SK-N-SH (cell line): ENCODE data around the gene TRAPPC2B. TPM values are rescaled to one million over a fixed set of nuclear protein-coding genes. Genes with fewer than 3 reads are reported as not detected.

ENCODE experiments used
- CTCF ChIA-PET: fragments of 300-600, 350-600 bp; formaldehyde crosslinking; extraction: SDS; loops from one replicate; lab custom pipeline; 2021; lab: Yijun Ruan, JAX
- POLR2A ChIA-PET: fragments of 350-600 bp; sonication (Branson Sonifier 250); formaldehyde crosslinking; extraction: SDS; loops from one replicate; lab custom pipeline; 2020; ENCODE audit warnings: antibody characterized with exemption, inconsistent platforms; lab: Yijun Ruan, JAX
- DNase-seq: peaks from one replicate; pipeline ENCODE4 v3.0.0; 2012
- H2AFZ ChIP-seq: fragments of 200-600 bp; sonication (generic); 2 replicates; pipeline ENCODE4 v1.8.1; 2016; ENCODE audit warnings: antibody characterized with exemption, mild to moderate bottlenecking, low read depth
- H3F3A ChIP-seq: fragments of 200-600 bp; sonication (generic); replicated peaks from 2 replicates; pipeline ENCODE3; 2016; ENCODE audit warnings: antibody characterized with exemption, mild to moderate bottlenecking; ENCODE audit not compliant: insufficient read depth
- H3K27ac ChIP-seq, 2 experiments: fragments of 200-500 bp in 1 of 2; fragments of 200-600 bp in 1 of 2; sonication (Bioruptor generic) in 1 of 2; sonication (generic), shearing (Covaris generic) in 1 of 2; 2 replicates each; pipeline versions ENCODE4 v1.5.1 to v1.6.1; 2014 to 2016; ENCODE audit warnings: low read depth in 2 of 2, inconsistent platforms in 1 of 2, low read length in 1 of 2, mild to moderate bottlenecking in 1 of 2, mixed read lengths in 1 of 2
- H3K27me3 ChIP-seq: fragments of 200-600 bp; sonication (generic), shearing (Covaris generic); 2 replicates; pipeline ENCODE4 v1.6.1; 2016; ENCODE audit warnings: mixed run types; ENCODE audit not compliant: insufficient read depth
- H3K36me3 ChIP-seq, 2 experiments: fragments of 200-500 bp in 1 of 2; fragments of 200-600 bp in 1 of 2; sonication (Bioruptor generic) in 1 of 2; sonication (generic) in 1 of 2; replicated peaks in 1 of 2; 2 replicates each; pipeline versions ENCODE3 to v1.5.1; 2014 to 2016; ENCODE audit warnings: low read length in 1 of 2, mild to moderate bottlenecking in 1 of 2; ENCODE audit not compliant: insufficient read depth in 2 of 2, control insufficient read depth in 1 of 2
- H3K4me1 ChIP-seq, 2 experiments: fragments of 200-500 bp in 1 of 2; fragments of 200-600 bp in 1 of 2; sonication (Bioruptor generic) in 1 of 2; sonication (generic), shearing (Covaris generic) in 1 of 2; 2 replicates each; pipeline versions ENCODE4 v1.5.1 to v1.6.1; 2014 to 2016; ENCODE audit warnings: low read depth in 1 of 2, low read length in 1 of 2, mixed run types in 1 of 2; ENCODE audit not compliant: insufficient read depth in 2 of 2, control insufficient read depth in 1 of 2
- H3K4me2 ChIP-seq: fragments of 200-600 bp; sonication (generic), shearing (Covaris generic); 2 replicates; pipeline ENCODE4 v1.6.1; 2017; ENCODE audit warnings: mixed run types
- H3K4me3 ChIP-seq, 2 experiments: fragments of 200-500 bp in 1 of 2; fragments of 200-600 bp in 1 of 2; sonication (Bioruptor generic) in 1 of 2; sonication (generic), shearing (Covaris generic) in 1 of 2; 2 replicates each; pipeline versions ENCODE4 v1.5.1 to v1.8.1; 2014 to 2016; ENCODE audit warnings: low read depth in 2 of 2, inconsistent platforms in 1 of 2, low read length in 1 of 2, mild to moderate bottlenecking in 1 of 2, mixed read lengths in 1 of 2, moderate library complexity in 1 of 2
- H3K79me2 ChIP-seq: fragments of 200-600 bp; sonication (generic); 2 replicates; pipeline ENCODE4 v1.8.1; 2017; ENCODE audit warnings: mild to moderate bottlenecking; ENCODE audit not compliant: insufficient read depth
- H3K9ac ChIP-seq: fragments of 200-600 bp; sonication (generic); 2 replicates; pipeline ENCODE4 v1.6.1; 2017; ENCODE audit warnings: mixed run types
- H3K9me2 ChIP-seq: fragments of 200-600 bp; sonication (generic); 2 replicates; pipeline ENCODE4 v1.6.1; 2017; ENCODE audit warnings: mixed run types
- H3K9me3 ChIP-seq: fragments of 200-600 bp; sonication (generic); 2 replicates; pipeline ENCODE4 v1.6.1; 2017; ENCODE audit warnings: mixed run types, mild to moderate bottlenecking, moderate library complexity
- H4K20me1 ChIP-seq: fragments of 200-600 bp; sonication (generic); 2 replicates; pipeline ENCODE4 v1.6.1; 2017; ENCODE audit warnings: mild to moderate bottlenecking, mixed run types; ENCODE audit not compliant: insufficient read depth
- CTCF ChIP-seq: fragments of 200-600 bp; sonication (generic); IDR thresholded peaks from 2 replicates; pipeline ENCODE4 v1.6.1; 2017; ENCODE audit warnings: antibody characterized with exemption, mild to moderate bottlenecking, moderate library complexity
- ELF1 ChIP-seq: IDR thresholded peaks from 2 replicates; pipeline ENCODE4 v1.4.0; 2012
- FOSL2 ChIP-seq: IDR thresholded peaks from 2 replicates; pipeline ENCODE4 v1.4.0; 2012; ENCODE audit warnings: low read depth, mild to moderate bottlenecking, moderate library complexity, borderline replicate concordance
- FOXM1 ChIP-seq: IDR thresholded peaks from 2 replicates; pipeline ENCODE4 v1.4.0; 2012; ENCODE audit warnings: low read depth, mild to moderate bottlenecking
- GABPA ChIP-seq: IDR thresholded peaks from 2 replicates; pipeline ENCODE4 v1.4.0; 2012; ENCODE audit warnings: low read depth, mild to moderate bottlenecking
- GATA2 ChIP-seq: sonication (generic); formaldehyde crosslinking; IDR thresholded peaks from 2 replicates; pipeline ENCODE4 v1.5.0; 2020; ENCODE audit warnings: mild to moderate bottlenecking, missing genetic modification reagents
- MEF2A ChIP-seq: IDR thresholded peaks from 2 replicates; pipeline ENCODE4 v1.4.0; 2012; ENCODE audit warnings: low read depth, borderline replicate concordance
- NFIC ChIP-seq: IDR thresholded peaks from 2 replicates; pipeline ENCODE4 v1.4.0; 2012; ENCODE audit warnings: borderline replicate concordance
- POLR2AphosphoS5 ChIP-seq: IDR thresholded peaks from 2 replicates; pipeline ENCODE4 v1.6.1; 2012; ENCODE audit warnings: low read depth, low read length
- RAD21 ChIP-seq: IDR thresholded peaks from 2 replicates; pipeline ENCODE4 v1.6.1; 2012; ENCODE audit warnings: mild to moderate bottlenecking, low read length
- RCOR1 ChIP-seq: fragments of 150-350 bp; IDR thresholded peaks from 2 replicates; pipeline ENCODE4 v1.6.1; 2017; ENCODE audit warnings: antibody characterized with exemption, low read length
- SMC3 ChIP-seq: IDR thresholded peaks from 2 replicates; pipeline ENCODE4 v1.6.1; 2012; ENCODE audit warnings: low read depth, low read length, improper control_type of control experiment
- TAF1 ChIP-seq: IDR thresholded peaks from 2 replicates; pipeline ENCODE4 v1.6.1; 2012; ENCODE audit warnings: low read depth, mild to moderate bottlenecking, low read length, moderate library complexity, borderline replicate concordance
- TCF12 ChIP-seq: IDR thresholded peaks from 2 replicates; pipeline ENCODE4 v1.4.0; 2012
- TEAD4 ChIP-seq: IDR thresholded peaks from 2 replicates; pipeline ENCODE4 v1.4.0; 2012; ENCODE audit warnings: mild to moderate bottlenecking, borderline replicate concordance; ENCODE audit not compliant: insufficient read depth
- USF1 ChIP-seq: IDR thresholded peaks from 2 replicates; pipeline ENCODE4 v1.4.0; 2012; ENCODE audit warnings: low read depth, borderline replicate concordance
- USF2 ChIP-seq: fragments of 150-350 bp; IDR thresholded peaks from 2 replicates; pipeline ENCODE4 v1.6.1; 2017; ENCODE audit warnings: antibody characterized with exemption, low read length, low read depth, borderline replicate concordance
- WGBS: methylation state at CpG from one replicate; pipeline ENCODE4 v1.1.6; 2017; ENCODE audit warnings: low lambda C conversion rate; 5-methylcytosine and 5-hydroxymethylcytosine counted together
- polyA plus RNA-seq, 3 experiments: library from polyadenylated mRNA; depleted of rRNA; stranded (reverse); fragments of >200 nt; gene quantifications; 2 replicates each; pipeline ENCODE4 v1.2.3, GENCODE V29; 2012
- TF ChIP-seq, protein P1 (sequence below): IDR thresholded peaks from 2 replicates; pipeline ENCODE4 v1.4.0; 2012; ENCODE audit warnings: low read depth, borderline replicate concordance
- TF ChIP-seq, protein P2 (sequence below): IDR thresholded peaks from 2 replicates; pipeline ENCODE4 v1.6.1; 2012; ENCODE audit warnings: mild to moderate bottlenecking, low read depth, low read length, moderate library complexity

TRAPPC2B gene
- polyA plus RNA-seq, 1 of the 3 experiments (the other 2 are of a cell fraction): 21.0 TPM

GRCh38 chr19:57314146-57314545, 49.2 kb upstream of the TRAPPC2B start:
- DNase-seq: no peak
- no peaks in the 10 kb centered on the region for H3K4me1 ChIP-seq
- H3K9me2 ChIP-seq: no peaks in the 10 kb centered on the region
- no peak overlapping the region for H3K27ac ChIP-seq
- no peaks in the 10 kb centered on the region for H3K36me3 ChIP-seq
- H3K27me3 ChIP-seq: no peaks in the 10 kb centered on the region; the same call in 1 of the 2 replicates
- no peaks in the 10 kb centered on the region for H3F3A ChIP-seq
- 7% methylated on average over 4 of the region's 4 CpGs for WGBS
- H2AFZ ChIP-seq: no peak overlapping the region
- H3K9ac ChIP-seq: no peak overlapping the region
- H3K79me2 ChIP-seq: no peaks in the 10 kb centered on the region
- CTCF ChIA-PET: no interaction called here
- TF ChIP-seq NFIC (no peak), GATA2 (CRISPR knock-in tag) (no peak), MEF2A (no peak)
- TF ChIP-seq, protein P1, sequence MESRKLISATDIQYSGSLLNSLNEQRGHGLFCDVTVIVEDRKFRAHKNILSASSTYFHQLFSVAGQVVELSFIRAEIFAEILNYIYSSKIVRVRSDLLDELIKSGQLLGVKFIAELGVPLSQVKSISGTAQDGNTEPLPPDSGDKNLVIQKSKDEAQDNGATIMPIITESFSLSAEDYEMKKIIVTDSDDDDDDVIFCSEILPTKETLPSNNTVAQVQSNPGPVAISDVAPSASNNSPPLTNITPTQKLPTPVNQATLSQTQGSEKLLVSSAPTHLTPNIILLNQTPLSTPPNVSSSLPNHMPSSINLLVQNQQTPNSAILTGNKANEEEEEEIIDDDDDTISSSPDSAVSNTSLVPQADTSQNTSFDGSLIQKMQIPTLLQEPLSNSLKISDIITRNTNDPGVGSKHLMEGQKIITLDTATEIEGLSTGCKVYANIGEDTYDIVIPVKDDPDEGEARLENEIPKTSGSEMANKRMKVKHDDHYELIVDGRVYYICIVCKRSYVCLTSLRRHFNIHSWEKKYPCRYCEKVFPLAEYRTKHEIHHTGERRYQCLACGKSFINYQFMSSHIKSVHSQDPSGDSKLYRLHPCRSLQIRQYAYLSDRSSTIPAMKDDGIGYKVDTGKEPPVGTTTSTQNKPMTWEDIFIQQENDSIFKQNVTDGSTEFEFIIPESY: no peak
- TF ChIP-seq, all 33 proteins: peak for 0
- POLR2A ChIA-PET: no interaction called here
- Histone ChIP-seq H3K4me2 (no peak overlapping the region), H3K4me3 (no peak overlapping the region), H3K9me3 (no peaks in the 10 kb centered on the region), H4K20me1 (no peaks in the 10 kb centered on the region)

- TF ChIP-seq RAD21 (no peak), USF1 (no peak), GABPA (no peak), CTCF (no peak), TAF1 (no peak), RCOR1 (no peak), POLR2AphosphoS5 (no peak), ELF1 (no peak), TEAD4 (no peak), FOXM1 (no peak), GATA2 (CRISPR knock-in tag) (no peak), SMC3 (no peak), TCF12 (no peak), FOSL2 (no peak), MEF2A (no peak), USF2 (no peak)
- TF ChIP-seq, protein P2, sequence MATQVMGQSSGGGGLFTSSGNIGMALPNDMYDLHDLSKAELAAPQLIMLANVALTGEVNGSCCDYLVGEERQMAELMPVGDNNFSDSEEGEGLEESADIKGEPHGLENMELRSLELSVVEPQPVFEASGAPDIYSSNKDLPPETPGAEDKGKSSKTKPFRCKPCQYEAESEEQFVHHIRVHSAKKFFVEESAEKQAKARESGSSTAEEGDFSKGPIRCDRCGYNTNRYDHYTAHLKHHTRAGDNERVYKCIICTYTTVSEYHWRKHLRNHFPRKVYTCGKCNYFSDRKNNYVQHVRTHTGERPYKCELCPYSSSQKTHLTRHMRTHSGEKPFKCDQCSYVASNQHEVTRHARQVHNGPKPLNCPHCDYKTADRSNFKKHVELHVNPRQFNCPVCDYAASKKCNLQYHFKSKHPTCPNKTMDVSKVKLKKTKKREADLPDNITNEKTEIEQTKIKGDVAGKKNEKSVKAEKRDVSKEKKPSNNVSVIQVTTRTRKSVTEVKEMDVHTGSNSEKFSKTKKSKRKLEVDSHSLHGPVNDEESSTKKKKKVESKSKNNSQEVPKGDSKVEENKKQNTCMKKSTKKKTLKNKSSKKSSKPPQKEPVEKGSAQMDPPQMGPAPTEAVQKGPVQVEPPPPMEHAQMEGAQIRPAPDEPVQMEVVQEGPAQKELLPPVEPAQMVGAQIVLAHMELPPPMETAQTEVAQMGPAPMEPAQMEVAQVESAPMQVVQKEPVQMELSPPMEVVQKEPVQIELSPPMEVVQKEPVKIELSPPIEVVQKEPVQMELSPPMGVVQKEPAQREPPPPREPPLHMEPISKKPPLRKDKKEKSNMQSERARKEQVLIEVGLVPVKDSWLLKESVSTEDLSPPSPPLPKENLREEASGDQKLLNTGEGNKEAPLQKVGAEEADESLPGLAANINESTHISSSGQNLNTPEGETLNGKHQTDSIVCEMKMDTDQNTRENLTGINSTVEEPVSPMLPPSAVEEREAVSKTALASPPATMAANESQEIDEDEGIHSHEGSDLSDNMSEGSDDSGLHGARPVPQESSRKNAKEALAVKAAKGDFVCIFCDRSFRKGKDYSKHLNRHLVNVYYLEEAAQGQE: no peak
- Histone ChIP-seq H3K4me3 (no peak overlapping the region), H4K20me1 (no peaks in the 10 kb centered on the region), H3K9ac (no peak overlapping the region), H3K9me3 (no peaks in the 10 kb centered on the region), H3K4me2 (no peak overlapping the region), H3K27ac (no peak overlapping the region), H3F3A (peaks cover 5% of the 10 kb centered on the region), H2AFZ (no peak overlapping the region), H3K9me2 (no peaks in the 10 kb centered on the region), H3K27me3 (no peaks in the 10 kb centered on the region; the same call in 1 of the 2 replicates), H3K4me1 (peaks cover 5 to 12% of the 10 kb centered on the region in 2 experiments; a peak in 2 of 4 replicates), H3K79me2 (peaks cover 21% of the 10 kb centered on the region), H3K36me3 (no peaks in the 10 kb centered on the region)
- ChIA-PET CTCF (no interaction called here), POLR2A (no interaction called here)
- DNase-seq: peak; percentile 36
- 36% methylated on average over 26 of the region's 29 CpGs for WGBS
These were observed 45.8 kb upstream of the TRAPPC2B start for GRCh38 chr19:57317503-57317902.
